HepG2 (cell line): Measurements from ENCODE around the gene ABCC1. TPM values are rescaled to one million over a fixed set of nuclear protein-coding genes. Genes with fewer than 3 reads are reported as not detected.

ENCODE experiments used
- ATAC-seq: fragments of 200-7000 bp; cut with Tn5 transposase; 3 replicates; pipeline ENCODE4 v1.9.1; 2020; ENCODE audit warnings: mild to moderate bottlenecking, moderate library complexity
- BruUV-seq: library from RNA; stranded (reverse); fragments of 400-500 nt; replicated peaks from 2 replicates; lab custom pipeline; 2021; lab: Mats Ljungman, UMichigan
- CTCF ChIA-PET: fragments of 300-600 bp; formaldehyde crosslinking; extraction: SDS; loops from one replicate; lab custom pipeline; 2021; ENCODE audit warnings: low total read pairs, inconsistent platforms, low intra/inter-chr PET ratio; lab: Yijun Ruan, JAX
- POLR2A ChIA-PET: fragments of 350-600 bp; sonication (Branson Sonifier 250); formaldehyde crosslinking; loops from one replicate; lab custom pipeline; 2020; ENCODE audit warnings: antibody characterized with exemption, inconsistent platforms; lab: Yijun Ruan, JAX
- DNase-seq: peaks from one replicate; pipeline ENCODE4 v3.0.0-alpha.2; 2015; ENCODE audit warnings: low spot score
- FAIRE-seq: peaks from 3 replicates; lab custom pipeline; 2011; peaks lifted over from hg19 to GRCh38; lab: Jason Lieb, UNC
- H2AFZ ChIP-seq: one replicate; pipeline ENCODE4 v1.6.1; 2011; ENCODE audit warnings: low read length, inconsistent platforms
- H3K27ac ChIP-seq: fragments of 300-600 bp; 3 replicates; pipeline ENCODE4 v1.8.0; 2011; ENCODE audit warnings: mixed run types, mild to moderate bottlenecking, mixed read lengths, low read length, inconsistent platforms; ENCODE audit not compliant: insufficient read depth; ENCODE audit errors: extremely low read length
- H3K27me3 ChIP-seq, 2 experiments: fragments of 200-600 bp in 1 of 2; 2 replicates in 1 of 2; 3 replicates in 1 of 2; pipeline versions ENCODE4 v1.6.0 to v1.8.0; 2011; ENCODE audit warnings: low read length in 2 of 2, mild to moderate bottlenecking in 2 of 2, moderate library complexity in 2 of 2, inconsistent platforms in 1 of 2; ENCODE audit not compliant: insufficient read depth in 2 of 2, control insufficient read depth in 1 of 2
- H3K36me3 ChIP-seq, 2 experiments: fragments of 200-600 bp in 1 of 2; replicated peaks in 1 of 2; 2 replicates in 1 of 2; 3 replicates in 1 of 2; pipeline versions ENCODE4 v1.5.1 to v1.8.0; 2011; ENCODE audit warnings: low read length in 2 of 2, inconsistent platforms in 1 of 2; ENCODE audit not compliant: insufficient read depth in 2 of 2, control insufficient read depth in 1 of 2
- H3K4me1 ChIP-seq: 2 replicates; pipeline ENCODE4 v1.5.1; 2012; ENCODE audit warnings: low read length, inconsistent platforms; ENCODE audit not compliant: insufficient read depth
- H3K4me2 ChIP-seq: 2 replicates; pipeline ENCODE4 v1.6.0; 2011; ENCODE audit warnings: low read depth, low read length, inconsistent platforms
- H3K4me3 ChIP-seq, 3 experiments: fragments of 200-600 bp in 1 of 3; sonication (generic), shearing (Covaris generic) in 1 of 3; replicated peaks in 1 of 3; 2 replicates each; pipeline ENCODE4 v1.5.1; 2011 to 2016; ENCODE audit warnings: low read length in 3 of 3, inconsistent platforms in 2 of 3, low read depth in 2 of 3, mild to moderate bottlenecking in 2 of 3, control low read depth in 1 of 3, mixed read lengths in 1 of 3; ENCODE audit not compliant: insufficient read depth in 1 of 3
- H3K79me2 ChIP-seq: one replicate; pipeline ENCODE4 v1.6.1; 2011; ENCODE audit warnings: low read length, inconsistent platforms; ENCODE audit not compliant: insufficient read depth
- H3K9ac ChIP-seq: 2 replicates; pipeline ENCODE4 v1.6.0; 2011; ENCODE audit warnings: mild to moderate bottlenecking, low read depth, low read length, inconsistent platforms; ENCODE audit not compliant: insufficient read depth
- H3K9me3 ChIP-seq: 2 replicates; pipeline ENCODE4 v1.5.1; 2012; ENCODE audit warnings: mild to moderate bottlenecking, low read length
- H4K20me1 ChIP-seq: 2 replicates; pipeline ENCODE4 v1.6.0; 2011; ENCODE audit warnings: inconsistent platforms, mild to moderate bottlenecking, low read length, moderate library complexity; ENCODE audit not compliant: insufficient read depth
- CHD4 ChIP-seq: fragments of 200-600 bp; sonication (generic); IDR thresholded peaks from 2 replicates; pipeline ENCODE4 v1.7.0; 2017; ENCODE audit warnings: mild to moderate bottlenecking, low read length, borderline replicate concordance
- GZF1 ChIP-seq: sonication (generic); formaldehyde crosslinking; IDR thresholded peaks from 2 replicates; pipeline ENCODE4 v1.5.1; 2020; ENCODE audit warnings: mild to moderate bottlenecking, missing genetic modification reagents
- JUN ChIP-seq: sonication (generic); formaldehyde crosslinking; IDR thresholded peaks from 2 replicates; pipeline ENCODE4 v1.4.0; 2020; ENCODE audit warnings: mild to moderate bottlenecking, missing genetic modification reagents
- MLLT10 ChIP-seq: sonication (generic); formaldehyde crosslinking; IDR thresholded peaks from 2 replicates; pipeline ENCODE4 v1.4.0; 2020; ENCODE audit warnings: missing genetic modification reagents
- MXI1 ChIP-seq: IDR thresholded peaks from 3 replicates; pipeline ENCODE4 v1.6.1; 2012; ENCODE audit warnings: low read depth, low read length, inconsistent platforms, borderline replicate concordance
- POLR2AphosphoS5 ChIP-seq: IDR thresholded peaks from 2 replicates; pipeline ENCODE4 v1.6.1; 2012; ENCODE audit warnings: low read depth, low read length
- RBAK ChIP-seq: sonication (generic); formaldehyde crosslinking; IDR thresholded peaks from 2 replicates; pipeline ENCODE4 v1.5.1; 2020; ENCODE audit warnings: mild to moderate bottlenecking, missing genetic modification reagents
- RBM22 ChIP-seq: fragments of 200-400 bp; formaldehyde crosslinking; optimal IDR thresholded peaks from 2 replicates; pipeline ENCODE3; 2017; ENCODE audit warnings: mild to moderate bottlenecking, low read length, moderate library complexity
- REL ChIP-seq: sonication (generic); formaldehyde crosslinking; conservative IDR thresholded peaks from 2 replicates; pipeline ENCODE4 v1.8.0; 2022; ENCODE audit warnings: mild to moderate bottlenecking, missing genetic modification reagents, moderate library complexity
- ZNF704 ChIP-seq: sonication (generic); formaldehyde crosslinking; IDR thresholded peaks from 2 replicates; pipeline ENCODE4 v1.8.1; 2023; ENCODE audit warnings: mild to moderate bottlenecking, inconsistent platforms, moderate library complexity, missing genetic modification reagents, borderline replicate concordance
- WGBS: methylation state at CpG from one replicate; pipeline ENCODE4 v1.1.6; 2017; ENCODE audit warnings: low lambda C conversion rate; 5-methylcytosine and 5-hydroxymethylcytosine counted together
- in situ Hi-C: cut with HindIII; loops from 2 replicates; pipeline ENCODE4 v1.10.0; 2017; ENCODE audit warnings: low pct_unique_long_range_greater_than_20kb; ENCODE audit not compliant: extremely low pct_ligation_motif_present
- intact Hi-C: fragments of 100-400 bp; cut with micrococcal nuclease; formaldehyde crosslinking; loops from one replicate; pipeline ENCODE4 v1.10.0; 2022; ENCODE audit not compliant: unreplicated experiment
- polyA plus RNA-seq, 8 experiments: library from polyadenylated mRNA; depleted of rRNA in 3 of 8; stranded (reverse) in 7 of 8; unstranded in 1 of 8; fragments of >200 nt; fragmentation: Illumina TruSeq in 4 of 8; extraction: Trizol in 4 of 8; gene quantifications; 2 replicates each; pipeline versions ENCODE4 v1.2.1 to v1.2.3, GENCODE V29; 2011 to 2016; ENCODE audit warnings: low read depth in 4 of 8, missing spikeins in 1 of 8, mixed read lengths in 1 of 8; ENCODE audit not compliant: insufficient read depth in 1 of 8
- total RNA-seq, 5 experiments: library from RNA; depleted of rRNA; stranded (reverse); fragments of >200 nt; fragmentation: Illumina TruSeq; extraction: Trizol; gene quantifications; 2 replicates each; pipeline ENCODE4 v1.2.3, GENCODE V29; 2016; ENCODE audit warnings: low read depth in 1 of 5
- TF ChIP-seq, protein P1 (sequence below): sonication (generic); formaldehyde crosslinking; IDR thresholded peaks from 2 replicates; pipeline ENCODE4; 2020; ENCODE audit warnings: missing genetic modification reagents, mild to moderate bottlenecking, borderline replicate concordance
- TF ChIP-seq, protein P2 (sequence below): sonication (generic); formaldehyde crosslinking; IDR thresholded peaks from 2 replicates; pipeline ENCODE4 v1.5.0; 2020; ENCODE audit warnings: missing genetic modification reagents, mild to moderate bottlenecking, borderline replicate concordance

Gene ABCC1
- total and polyA plus RNA-seq, 2 of the 13 experiments (the other 11 are each of a cell fraction or from before 2014, with no cell fraction given) = 13.0 to 30.6 TPM

GRCh38 chr16:16176328-16176727, 226.9 kb downstream of the ABCC1 start (continued):
- TF ChIP-seq, protein P1, sequence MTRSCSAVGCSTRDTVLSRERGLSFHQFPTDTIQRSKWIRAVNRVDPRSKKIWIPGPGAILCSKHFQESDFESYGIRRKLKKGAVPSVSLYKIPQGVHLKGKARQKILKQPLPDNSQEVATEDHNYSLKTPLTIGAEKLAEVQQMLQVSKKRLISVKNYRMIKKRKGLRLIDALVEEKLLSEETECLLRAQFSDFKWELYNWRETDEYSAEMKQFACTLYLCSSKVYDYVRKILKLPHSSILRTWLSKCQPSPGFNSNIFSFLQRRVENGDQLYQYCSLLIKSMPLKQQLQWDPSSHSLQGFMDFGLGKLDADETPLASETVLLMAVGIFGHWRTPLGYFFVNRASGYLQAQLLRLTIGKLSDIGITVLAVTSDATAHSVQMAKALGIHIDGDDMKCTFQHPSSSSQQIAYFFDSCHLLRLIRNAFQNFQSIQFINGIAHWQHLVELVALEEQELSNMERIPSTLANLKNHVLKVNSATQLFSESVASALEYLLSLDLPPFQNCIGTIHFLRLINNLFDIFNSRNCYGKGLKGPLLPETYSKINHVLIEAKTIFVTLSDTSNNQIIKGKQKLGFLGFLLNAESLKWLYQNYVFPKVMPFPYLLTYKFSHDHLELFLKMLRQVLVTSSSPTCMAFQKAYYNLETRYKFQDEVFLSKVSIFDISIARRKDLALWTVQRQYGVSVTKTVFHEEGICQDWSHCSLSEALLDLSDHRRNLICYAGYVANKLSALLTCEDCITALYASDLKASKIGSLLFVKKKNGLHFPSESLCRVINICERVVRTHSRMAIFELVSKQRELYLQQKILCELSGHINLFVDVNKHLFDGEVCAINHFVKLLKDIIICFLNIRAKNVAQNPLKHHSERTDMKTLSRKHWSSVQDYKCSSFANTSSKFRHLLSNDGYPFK (CRISPR knock-in tag) = no peak
- TF ChIP-seq REL (CRISPR knock-in tag) (no peak), MXI1 (no peak), POLR2AphosphoS5 (peak; percentile 29), CHD4 (peak; percentile 97), RBM22 (peak; percentile 59)

DNA sequence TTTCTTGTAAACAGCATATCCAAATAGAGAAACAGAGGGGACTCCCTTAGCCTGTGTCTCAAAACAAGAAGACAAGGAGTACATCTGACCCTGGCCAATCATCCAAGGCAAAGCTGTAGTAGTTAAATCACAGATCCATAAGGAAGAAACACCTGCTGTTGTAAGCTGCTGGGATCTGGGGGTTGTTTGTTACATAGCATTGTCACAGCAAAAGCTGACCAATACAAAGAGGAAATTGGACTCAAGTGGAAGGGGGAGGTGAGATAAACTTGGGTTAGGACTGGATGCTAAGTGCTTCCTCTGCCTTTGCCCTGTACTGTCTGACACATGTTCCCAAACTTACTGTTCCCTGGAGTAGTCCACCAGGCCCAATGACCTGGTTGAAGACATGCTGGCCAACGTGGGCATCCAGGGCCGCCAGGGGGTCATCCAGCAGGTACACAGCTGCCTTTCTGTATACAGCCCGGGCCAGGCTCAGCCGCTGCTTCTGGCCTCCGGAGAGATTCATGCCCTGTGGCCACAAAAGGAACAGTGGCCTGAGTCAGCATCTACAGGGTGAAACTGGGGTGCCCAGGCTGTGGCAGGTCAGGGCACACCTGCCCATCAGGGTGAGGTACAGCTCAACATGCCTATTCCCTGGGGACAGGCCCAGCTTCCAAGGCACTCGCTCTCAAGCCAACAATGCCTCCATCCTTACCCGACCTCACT, 229.2 kb downstream of the ABCC1 start:
- WGBS = 96% methylated on average over 5 of the region's 7 CpGs
- ChIA-PET POLR2A (no interaction called here), CTCF (no interaction called here)
- Histone ChIP-seq H3K9ac (no peak overlapping the region), H4K20me1 (no peaks in the 10 kb centered on the region), H3K79me2 (no peaks in the 10 kb centered on the region), H3K4me2 (no peak overlapping the region), H2AFZ (no peak overlapping the region), H3K9me3 (no peaks in the 10 kb centered on the region), H3K36me3 (peaks cover 57 to 90% of the 10 kb centered on the region in 2 experiments), H3K27ac (no peak overlapping the region), H3K4me1 (no peaks in the 10 kb centered on the region), H3K27me3 (no peaks in the 10 kb centered on the region), H3K4me3 (no peak overlapping the region)
- no TSS peak for BruUV-seq
- in situ Hi-C loops = no loop called here
- no peak for ATAC-seq
- no peak for FAIRE-seq
- intact Hi-C loops = no loop called here
- no peak for DNase-seq
- TF ChIP-seq RBAK (CRISPR knock-in tag) = peak; percentile 99
- TF ChIP-seq, protein P2, sequence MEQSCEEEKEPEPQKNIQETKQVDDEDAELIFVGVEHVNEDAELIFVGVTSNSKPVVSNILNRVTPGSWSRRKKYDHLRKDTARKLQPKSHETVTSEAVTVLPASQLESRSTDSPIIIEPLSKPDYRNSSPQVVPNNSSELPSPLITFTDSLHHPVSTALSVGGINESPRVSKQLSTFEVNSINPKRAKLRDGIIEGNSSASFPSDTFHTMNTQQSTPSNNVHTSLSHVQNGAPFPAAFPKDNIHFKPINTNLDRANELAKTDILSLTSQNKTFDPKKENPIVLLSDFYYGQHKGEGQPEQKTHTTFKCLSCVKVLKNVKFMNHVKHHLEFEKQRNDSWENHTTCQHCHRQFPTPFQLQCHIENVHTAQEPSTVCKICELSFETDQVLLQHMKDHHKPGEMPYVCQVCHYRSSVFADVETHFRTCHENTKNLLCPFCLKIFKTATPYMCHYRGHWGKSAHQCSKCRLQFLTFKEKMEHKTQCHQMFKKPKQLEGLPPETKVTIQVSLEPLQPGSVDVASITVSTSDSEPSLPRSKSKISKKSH = 0 out of 2 replicates have a peak, but pooled peaks have one; percentile 29
- no peak for TF ChIP-seq ZNF704 (CRISPR knock-in tag)
- TF ChIP-seq JUN (CRISPR knock-in tag) = no peak
- TF ChIP-seq MLLT10 (CRISPR knock-in tag) = no peak
- no peak for TF ChIP-seq GZF1 (CRISPR knock-in tag)
